GM19324 (cell line): ENCODE data around the gene PRMT9.

Experiments used
- ATAC-seq: cut with Tn5 transposase; IDR thresholded peaks from one replicate; pipeline ENCODE4 v1.9.1; 2021; ENCODE audit warnings: mild to moderate bottlenecking, moderate library complexity; ENCODE audit not compliant: unreplicated experiment, low FRiP score

The PRMT9 gene

GRCh38 chr4:147682755-147683154 lies 1.2 kb downstream of the PRMT9 start:
- no peak for ATAC-seq

- ATAC-seq = no peak
Observed at GRCh38 chr4:147678796-147679549, 5.0 kb downstream of the PRMT9 start.

GRCh38 chr4:147678106-147678505 lies 5.9 kb downstream of the PRMT9 start:
- no peak for ATAC-seq

- ATAC-seq = no peak
Observed at GRCh38 chr4:147674496-147674895, 9.5 kb downstream of the PRMT9 start.

GRCh38 chr4:147674073-147674472 lies 9.9 kb downstream of the PRMT9 start:
- ATAC-seq = no peak

GRCh38 chr4:147658501-147658900 lies 25.5 kb downstream of the PRMT9 start:
- ATAC-seq = no peak

GRCh38 chr4:147655639-147656038 lies 28.3 kb downstream of the PRMT9 start:
- no peak for ATAC-seq

- ATAC-seq = no peak
Observed at GRCh38 chr4:147651563-147651962, 32.4 kb downstream of the PRMT9 start.

- ATAC-seq = no peak
Observed at GRCh38 chr4:147648656-147649055, 35.3 kb downstream of the PRMT9 start.

- ATAC-seq = no peak
Observed at GRCh38 chr4:147645099-147645498, 38.9 kb downstream of the PRMT9 start.

GRCh38 chr4:147644471-147644870 lies 39.5 kb downstream of the PRMT9 start:
- no peak for ATAC-seq

- ATAC-seq = no peak
Observed at GRCh38 chr4:147643616-147644015, 40.3 kb downstream of the PRMT9 start.

GRCh38 chr4:147640331-147640730 lies 43.6 kb downstream of the PRMT9 start:
- ATAC-seq = no peak

- no peak for ATAC-seq
Observed at GRCh38 chr4:147639388-147639787, 44.6 kb downstream of the PRMT9 start.

- ATAC-seq = no peak
Observed at GRCh38 chr4:147638942-147639341, 45.0 kb downstream of the PRMT9 start.

- ATAC-seq = no peak
Observed at GRCh38 chr4:147638365-147638764, 45.6 kb downstream of the PRMT9 start.

- no peak for ATAC-seq
Observed at GRCh38 chr4:147635348-147635747, 48.6 kb downstream of the PRMT9 start.

- ATAC-seq = no peak
Observed at GRCh38 chr4:147633643-147634042, 50.3 kb downstream of the PRMT9 start.

- ATAC-seq = no peak
Observed at GRCh38 chr4:147633113-147633512, 50.9 kb downstream of the PRMT9 start.

GRCh38 chr4:147629783-147630730 lies 53.9 kb downstream of the PRMT9 start:
- no peak for ATAC-seq

- no peak for ATAC-seq
Observed at GRCh38 chr4:147628415-147628814, 55.5 kb downstream of the PRMT9 start.

- no peak for ATAC-seq
Observed at GRCh38 chr4:147626903-147627302, 57.1 kb downstream of the PRMT9 start.
